GM10266 (cell line): ENCODE results near the gene SLCO3A1.

Source experiments
- DNase-seq: peaks from one replicate; pipeline ENCODE4 v3.0.0; 2012; ENCODE audit errors: extremely low spot score
- CTCF ChIP-seq: IDR thresholded peaks from 2 replicates; pipeline ENCODE4 v1.5.1; 2012; ENCODE audit warnings: mild to moderate bottlenecking, low read depth; ENCODE audit not compliant: control insufficient read depth, insufficient read depth; ENCODE audit errors: missing control alignments

The SLCO3A1 gene

GRCh38 chr15:91942720-91943394, 89.3 kb downstream of the SLCO3A1 start:
- DNase-seq = no peak
- no peak for TF ChIP-seq CTCF

- no peak for TF ChIP-seq CTCF
- no peak for DNase-seq
Observed at GRCh38 chr15:91944331-91944730, 90.8 kb downstream of the SLCO3A1 start.

- TF ChIP-seq CTCF = no peak
- DNase-seq = no peak
Observed at GRCh38 chr15:91945385-91945784, 91.9 kb downstream of the SLCO3A1 start.

GRCh38 chr15:91946075-91946474, 92.6 kb downstream of the SLCO3A1 start:
- TF ChIP-seq CTCF = no peak
- DNase-seq = no peak

- TF ChIP-seq CTCF = no peak
- no peak for DNase-seq
Observed at GRCh38 chr15:91946581-91947292, 93.2 kb downstream of the SLCO3A1 start.

- DNase-seq = no peak
- TF ChIP-seq CTCF = no peak
Observed at GRCh38 chr15:91947293-91947679, 93.8 kb downstream of the SLCO3A1 start.
